K562 (cell line): ENCODE results near the gene TMEM218. TPM values are rescaled to one million over a fixed set of nuclear protein-coding genes. Genes with fewer than 3 reads are reported as not detected.

ENCODE experiments used
- ATAC-seq: fragments of 200-7000 bp; cut with Tn5 transposase; 3 replicates; pipeline ENCODE4 v1.9.1; 2020; ENCODE audit warnings: moderate library complexity
- BruUV-seq: library from RNA; stranded (reverse); fragments of 400-500 nt; replicated peaks from 2 replicates; lab custom pipeline; 2021; lab: Mats Ljungman, UMichigan
- CTCF ChIA-PET: fragments of 300-600 bp; formaldehyde crosslinking; extraction: SDS; loops from one replicate; lab custom pipeline; 2021; ENCODE audit warnings: low intra/inter-chr PET ratio; lab: Yijun Ruan, JAX
- POLR2A ChIA-PET: fragments of 300-600, 350-650 bp; sonication (Branson Sonifier 250); formaldehyde crosslinking; extraction: SDS; loops from one replicate; lab custom pipeline; 2021; ENCODE audit warnings: antibody characterized with exemption, inconsistent platforms; lab: Yijun Ruan, JAX
- DNase-seq, 4 experiments: peaks; one replicate each; pipeline versions ENCODE4 v3.0.0 to v3.0.0-alpha.2; 2011 to 2018; ENCODE audit warnings: low spot score in 3 of 4, mixed read lengths in 3 of 4; ENCODE audit errors: extremely low read depth in 1 of 4
- FAIRE-seq: peaks from 2 replicates; lab custom pipeline; 2011; peaks lifted over from hg19 to GRCh38; lab: Jason Lieb, UNC
- H2AFZ ChIP-seq: 2 replicates; pipeline ENCODE4 v1.6.0; 2011; ENCODE audit warnings: low read depth, low read length, control low read depth, inconsistent platforms
- H3K27ac ChIP-seq: fragments of 200-600 bp; 3 replicates; pipeline ENCODE4 v1.8.0; 2011; ENCODE audit warnings: low read depth, mild to moderate bottlenecking, control low read depth, inconsistent platforms, low read length, moderate library complexity, mixed read lengths; ENCODE audit errors: extremely low read depth
- H3K27me3 ChIP-seq, 2 experiments: fragments of 300-600 bp in 1 of 2; 2 replicates in 1 of 2; 3 replicates in 1 of 2; pipeline versions ENCODE4 v1.6.0 to v1.8.0; 2011; ENCODE audit warnings: inconsistent platforms in 2 of 2, low read length in 2 of 2, mild to moderate bottlenecking in 1 of 2, mixed read lengths in 1 of 2, moderate library complexity in 1 of 2; ENCODE audit not compliant: control insufficient read depth in 2 of 2, insufficient read depth in 2 of 2
- H3K36me3 ChIP-seq: fragments of 300-600 bp; 3 replicates; pipeline ENCODE4 v1.8.0; 2011; ENCODE audit warnings: mild to moderate bottlenecking, low read length, inconsistent platforms; ENCODE audit not compliant: control insufficient read depth, insufficient read depth
- H3K4me1 ChIP-seq, 2 experiments: fragments of 200-600 bp in 1 of 2; replicated peaks in 1 of 2; 2 replicates in 1 of 2; 3 replicates in 1 of 2; pipeline versions ENCODE4 v1.5.1 to v1.8.0; 2011; ENCODE audit warnings: inconsistent platforms in 2 of 2, low read length in 2 of 2, mild to moderate bottlenecking in 1 of 2, mixed read lengths in 1 of 2, moderate library complexity in 1 of 2; ENCODE audit not compliant: control insufficient read depth in 2 of 2, insufficient read depth in 2 of 2
- H3K4me2 ChIP-seq: 2 replicates; pipeline ENCODE4 v1.6.1; 2011; ENCODE audit warnings: low read length, control low read depth, inconsistent platforms, mixed read lengths; ENCODE audit not compliant: insufficient read depth
- H3K4me3 ChIP-seq: fragments of 200-600 bp; sonication (generic), shearing (Covaris generic); 2 replicates; pipeline ENCODE4 v1.5.1; 2016; ENCODE audit warnings: control low read depth, inconsistent platforms
- H3K79me2 ChIP-seq: fragments of 200-600 bp; 3 replicates; pipeline ENCODE4 v1.8.0; 2011; ENCODE audit warnings: low read length, inconsistent platforms; ENCODE audit not compliant: control insufficient read depth, insufficient read depth
- H3K9ac ChIP-seq, 2 experiments: 2 replicates each; pipeline versions ENCODE4 v1.6.0 to v1.6.1; 2011; ENCODE audit warnings: low read depth in 2 of 2, low read length in 2 of 2, control low read depth in 1 of 2, inconsistent platforms in 1 of 2, mild to moderate bottlenecking in 1 of 2, mixed read lengths in 1 of 2; ENCODE audit not compliant: insufficient read depth in 1 of 2
- H3K9me1 ChIP-seq: one replicate; pipeline ENCODE4 v1.6.0; 2011; ENCODE audit warnings: inconsistent platforms, mild to moderate bottlenecking, low read length, moderate library complexity; ENCODE audit not compliant: control insufficient read depth, insufficient read depth
- H3K9me3 ChIP-seq: replicated peaks from 2 replicates; pipeline ENCODE4 v1.5.1; 2011; ENCODE audit warnings: low read depth, low read length, inconsistent platforms; ENCODE audit not compliant: control insufficient read depth, insufficient read depth
- H4K20me1 ChIP-seq: replicated peaks from 2 replicates; pipeline ENCODE4 v1.6.1; 2011; ENCODE audit warnings: low read length, inconsistent platforms, mixed read lengths; ENCODE audit not compliant: control insufficient read depth, insufficient read depth
- ATF1 ChIP-seq, 2 experiments: fragments of 450-650 bp in 1 of 2; IDR thresholded peaks; 2 replicates each; pipeline ENCODE4 v1.6.1; 2016; ENCODE audit warnings: missing compliant biosample characterization in 1 of 2, missing genetic modification characterization in 1 of 2
- CBFB ChIP-seq: sonication (generic); formaldehyde crosslinking; IDR thresholded peaks from 2 replicates; pipeline ENCODE4 v1.4.0; 2020; ENCODE audit warnings: mild to moderate bottlenecking, missing genetic modification reagents
- CEBPG ChIP-seq, 3 experiments: fragments of 200-800 bp in 1 of 3; sonication (Bioruptor generic) in 1 of 3; sonication (generic) in 1 of 3; formaldehyde crosslinking in 1 of 3; IDR thresholded peaks in 2 of 3; conservative IDR thresholded peaks in 1 of 3; 2 replicates each; pipeline versions ENCODE4 v1.6.1 to v1.8.0; 2016 to 2022; ENCODE audit warnings: missing compliant biosample characterization in 2 of 3, missing genetic modification characterization in 2 of 3, mild to moderate bottlenecking in 1 of 3, missing genetic modification reagents in 1 of 3
- HMGN3 ChIP-seq: IDR thresholded peaks from 2 replicates; pipeline ENCODE4 v1.6.1; 2011; ENCODE audit warnings: borderline replicate concordance, low read depth, mild to moderate bottlenecking, mixed read lengths, low read length; ENCODE audit not compliant: insufficient read length; ENCODE audit errors: extremely low read depth
- NR1H2 ChIP-seq: sonication (generic); formaldehyde crosslinking; IDR thresholded peaks from 2 replicates; pipeline ENCODE4 v1.4.0; 2020; ENCODE audit warnings: mild to moderate bottlenecking, missing genetic modification reagents
- NUFIP1 ChIP-seq: fragments of 450-650 bp; IDR thresholded peaks from 2 replicates; pipeline ENCODE4 v1.6.1; 2018; ENCODE audit not compliant: partially characterized antibody
- POLR3G ChIP-seq: IDR thresholded peaks from 2 replicates; pipeline ENCODE4 v1.6.1; 2011; ENCODE audit not compliant: insufficient read length, insufficient replicate concordance; ENCODE audit errors: extremely low read depth
- POU5F1 ChIP-seq: fragments of 150-350 bp; IDR thresholded peaks from 2 replicates; pipeline ENCODE4 v1.6.1; 2014; ENCODE audit warnings: borderline replicate concordance, low read length, low read depth, mild to moderate bottlenecking; ENCODE audit not compliant: partially characterized antibody
- ZBTB7A ChIP-seq: IDR thresholded peaks from 2 replicates; pipeline ENCODE4 v1.6.1; 2011; ENCODE audit warnings: low read depth, mild to moderate bottlenecking, low read length, moderate library complexity, borderline replicate concordance; ENCODE audit not compliant: control insufficient read depth
- ZNF347 ChIP-seq: fragments of 450-650 bp; formaldehyde crosslinking; IDR thresholded peaks from 2 replicates; pipeline ENCODE4 v1.4.0; 2020; ENCODE audit warnings: low read depth, mild to moderate bottlenecking, moderate library complexity
- whole genome bisulfite sequencing: fragments of 100-300 bp; shearing (Covaris generic); methylation state at CpG from one replicate; pipeline ENCODE4 v1.1.6; 2016; ENCODE audit warnings: low coverage, mixed read lengths; ENCODE audit not compliant: insufficient coverage; ENCODE audit errors: missing lambda C conversion rate; 5-methylcytosine and 5-hydroxymethylcytosine counted together
- in situ Hi-C: fragments of 300-500 bp; cut with MboI; formaldehyde crosslinking; loops from 4 replicates; pipeline ENCODE4 v1.15.0; 2018; ENCODE audit warnings: inconsistent platforms, mixed read lengths
- intact Hi-C: fragments of 100-400 bp; cut with micrococcal nuclease; formaldehyde crosslinking; loops from 2 replicates; pipeline ENCODE4 v1.14.2; 2022
- polyA plus RNA-seq, 8 experiments: library from polyadenylated mRNA; depleted of rRNA in 4 of 8; stranded (reverse) in 5 of 8; unstranded in 3 of 8; fragments of >200 nt; fragmentation: Nextera tagmentation in 2 of 8; fragmentation: Illumina TruSeq in 1 of 8; extraction: Ambion mirVana in 2 of 8; extraction: Trizol in 1 of 8; gene quantifications; 2 replicates each; pipeline versions ENCODE4 v1.2.1 to v1.2.3, GENCODE V29; 2011 to 2014; ENCODE audit warnings: inconsistent platforms in 1 of 8, missing spikeins in 1 of 8
- total RNA-seq, 7 experiments: library from RNA; depleted of rRNA in 6 of 7; stranded (reverse); fragments of >200 nt in 6 of 7; fragmentation: Illumina TruSeq in 2 of 7; extraction: Trizol in 2 of 7; gene quantifications; 2 replicates each; pipeline versions ENCODE4 v1.2.1 to v1.2.3, GENCODE V29; 2011 to 2021; ENCODE audit warnings: low replicate concordance in 1 of 7

The TMEM218 gene
- total and polyA plus RNA-seq, 9 of the 15 experiments (the other 6 are each of a cell fraction or from before 2014, with no cell fraction given) = 13.4 to 32.2 (median 25.4) TPM

DNA sequence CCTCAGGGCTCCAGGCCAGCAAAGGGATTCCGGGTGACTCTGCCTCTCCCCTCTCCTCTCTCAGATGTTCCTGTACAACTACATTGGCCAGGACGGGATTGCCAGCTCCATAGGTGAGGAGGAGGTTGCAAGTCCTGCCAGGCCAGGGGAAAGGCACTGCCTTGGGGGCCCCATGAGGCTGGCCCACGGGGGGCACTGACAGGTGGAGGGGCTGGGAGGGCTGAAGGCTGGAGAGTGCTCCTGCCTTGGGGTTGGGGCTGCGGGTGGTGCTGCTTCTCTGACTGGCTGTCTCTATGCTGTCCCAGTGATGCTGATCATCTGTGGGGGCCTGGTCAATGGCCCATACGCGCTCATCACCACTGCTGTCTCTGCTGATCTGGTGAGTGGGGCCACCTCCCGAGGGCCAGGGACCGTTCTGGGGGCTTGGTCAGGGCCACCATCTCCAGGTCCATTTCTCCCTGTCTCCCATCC is 26.6 kb downstream of the TMEM218 start:
- in situ Hi-C loops = no loop called here
- Histone ChIP-seq H3K36me3 (no peaks in the 10 kb centered on the region), H3K4me2 (no peak overlapping the region), H3K27me3 (no peaks in the 10 kb centered on the region), H3K4me3 (no peak overlapping the region), H3K27ac (no peak overlapping the region), H3K79me2 (no peaks in the 10 kb centered on the region), H3K4me1 (no peaks in the 10 kb centered on the region; a peak in 1 of 5 replicates), H3K9me1 (no peaks in the 10 kb centered on the region), H3K9me3 (no peaks in the 10 kb centered on the region), H4K20me1 (no peaks in the 10 kb centered on the region), H2AFZ (no peak overlapping the region), H3K9ac (no peak overlapping the region)
- FAIRE-seq (no peak), DNase-seq (no peak), ATAC-seq (no peak)
- ChIA-PET CTCF (no interaction called here), POLR2A (interaction anchor here (0.6 kb wide), 1 partner anchor 624 kb away, joined by 4 read pairs; no protein-coding TSS in a partner anchor)
- BruUV-seq = no TSS peak
- TF ChIP-seq ZBTB7A (no peak), POU5F1 (no peak), CEBPG (CRISPR knock-in tag; IDR thresholded peaks at IDR 0.05) (no peak), CEBPG (tag; conservative IDR thresholded peaks at IDR 0.05 in 1 of 2, IDR thresholded peaks at IDR 0.05 in 1 of 2) (no peak)
- intact Hi-C loops = no loop called here
- 37% methylated on average over 8 of the region's 8 CpGs for WGBS

DNA sequence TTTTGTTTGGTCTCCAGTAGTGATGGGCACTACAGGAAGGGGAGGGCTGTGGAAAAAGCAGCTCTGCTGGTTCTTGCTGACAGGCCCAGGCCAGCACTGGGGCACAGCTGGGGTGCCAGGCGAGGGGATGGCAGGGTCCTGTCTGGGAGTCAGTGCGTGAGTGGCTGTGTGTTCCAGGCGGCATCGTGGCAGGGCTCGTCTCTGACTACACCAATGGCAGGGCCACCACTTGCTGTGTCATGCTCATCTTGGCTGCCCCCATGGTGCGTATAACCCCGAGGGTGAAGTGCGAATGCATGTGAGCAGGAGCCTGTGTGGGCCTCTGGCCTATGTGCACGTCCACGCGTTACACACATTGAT is 27.4 kb downstream of the TMEM218 start:
- Histone ChIP-seq H3K4me3 (no peak overlapping the region), H2AFZ (no peak overlapping the region), H3K9ac (peak overlapping the region in 1 of 2 experiments; percentile 23; a peak in 1 of 4 replicates), H3K27ac (no peak overlapping the region), H3K4me2 (no peak overlapping the region), H3K79me2 (no peaks in the 10 kb centered on the region), H3K9me3 (no peaks in the 10 kb centered on the region), H4K20me1 (no peaks in the 10 kb centered on the region), H3K9me1 (no peaks in the 10 kb centered on the region), H3K36me3 (no peaks in the 10 kb centered on the region), H3K27me3 (no peaks in the 10 kb centered on the region), H3K4me1 (peaks cover 0 to 5% of the 10 kb centered on the region in 2 experiments; a peak in 2 of 5 replicates)
- intact Hi-C loops (no loop called here), in situ Hi-C loops (no loop called here)
- no TSS peak for BruUV-seq
- DNase-seq (no peak), ATAC-seq (no peak), FAIRE-seq (no peak)
- ChIA-PET CTCF (no interaction called here), POLR2A (no interaction called here)
- WGBS = 69% methylated on average over 10 of the region's 11 CpGs
- TF ChIP-seq NR1H2 (no peak), POLR3G (no peak), NUFIP1 (no peak), ATF1 (CRISPR knock-in tag; IDR thresholded peaks at IDR 0.05) (no peak), ATF1 (tag; IDR thresholded peaks at IDR 0.05) (no peak), HMGN3 (no peak), ZNF347 (CRISPR knock-in tag) (no peak), CBFB (CRISPR knock-in tag) (no peak)
